ENCODE results near the gene PLXNA2. TPM values are rescaled to one million over a fixed set of nuclear protein-coding genes. Genes with fewer than 3 reads are reported as not detected.

The PLXNA2 gene
- total RNA-seq, 2 donors from 2014 or later, result 7.3 to 8.9 TPM

DNA sequence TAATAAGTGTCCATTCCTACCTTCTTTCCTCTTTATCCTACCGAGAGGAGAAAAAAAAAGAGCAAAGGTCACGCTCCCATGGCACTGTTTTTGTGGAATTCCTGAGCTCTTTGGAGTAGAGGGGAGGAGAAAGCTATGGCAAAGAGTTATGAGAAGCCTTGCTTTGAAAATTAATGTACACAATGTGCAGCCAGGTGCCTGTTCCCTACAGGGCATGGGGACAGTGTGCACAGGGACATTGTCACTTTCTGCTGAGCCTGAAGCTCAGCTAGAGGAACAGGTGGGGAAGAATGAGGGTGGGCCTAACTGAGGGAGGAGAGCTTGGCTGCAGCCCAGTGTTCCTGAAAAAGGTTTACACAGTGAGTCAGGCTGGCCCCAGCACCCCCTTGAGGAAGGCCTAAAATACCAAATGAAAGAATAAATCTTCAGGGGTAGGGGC, 66.1 kb downstream of the PLXNA2 start:
- intact Hi-C loops (cut with DNase I), result no loop called here

GRCh38 chr1:208177656-208178055, 66.5 kb downstream of the PLXNA2 start:
- TF ChIP-seq POLR2AphosphoS5 (IDR thresholded peaks at IDR 0.05) (no peak), POLR2A (IDR thresholded peaks at IDR 0.05) (no peak)
- TF ChIP-seq, protein P1, sequence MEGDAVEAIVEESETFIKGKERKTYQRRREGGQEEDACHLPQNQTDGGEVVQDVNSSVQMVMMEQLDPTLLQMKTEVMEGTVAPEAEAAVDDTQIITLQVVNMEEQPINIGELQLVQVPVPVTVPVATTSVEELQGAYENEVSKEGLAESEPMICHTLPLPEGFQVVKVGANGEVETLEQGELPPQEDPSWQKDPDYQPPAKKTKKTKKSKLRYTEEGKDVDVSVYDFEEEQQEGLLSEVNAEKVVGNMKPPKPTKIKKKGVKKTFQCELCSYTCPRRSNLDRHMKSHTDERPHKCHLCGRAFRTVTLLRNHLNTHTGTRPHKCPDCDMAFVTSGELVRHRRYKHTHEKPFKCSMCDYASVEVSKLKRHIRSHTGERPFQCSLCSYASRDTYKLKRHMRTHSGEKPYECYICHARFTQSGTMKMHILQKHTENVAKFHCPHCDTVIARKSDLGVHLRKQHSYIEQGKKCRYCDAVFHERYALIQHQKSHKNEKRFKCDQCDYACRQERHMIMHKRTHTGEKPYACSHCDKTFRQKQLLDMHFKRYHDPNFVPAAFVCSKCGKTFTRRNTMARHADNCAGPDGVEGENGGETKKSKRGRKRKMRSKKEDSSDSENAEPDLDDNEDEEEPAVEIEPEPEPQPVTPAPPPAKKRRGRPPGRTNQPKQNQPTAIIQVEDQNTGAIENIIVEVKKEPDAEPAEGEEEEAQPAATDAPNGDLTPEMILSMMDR (IDR thresholded peaks at IDR 0.05), result no peak
- intact Hi-C loops (cut with DNase I), result no loop called here
- Histone ChIP-seq H3K27ac (no peak overlapping the region), H3K27me3 (replicated peaks; ENCODE audit: insufficient read depth) (no peaks in the 10 kb centered on the region), H3K4me1 (replicated peaks) (peaks cover 3% of the 10 kb centered on the region), H3K4me3 (no peak overlapping the region), H3K36me3 (no peaks in the 10 kb centered on the region), H3K9me3 (no peaks in the 10 kb centered on the region)
- DNase-seq (ENCODE audit: low spot score), result no peak
- 41% methylated on average over 3 of the region's 3 CpGs for WGBS

More for the DNA sequence above, 66.1 kb downstream of the PLXNA2 start:
- 67% methylated on average over 2 of the region's 2 CpGs for WGBS
- H3K4me1 ChIP-seq (replicated peaks), result peaks cover 3% of the 10 kb centered on the region
- peak; percentile 34 for TF ChIP-seq POLR2AphosphoS5 (IDR thresholded peaks at IDR 0.05)
- TF ChIP-seq, protein P1 (IDR thresholded peaks at IDR 0.05), result no peak
- no peak for TF ChIP-seq POLR2A (IDR thresholded peaks at IDR 0.05)
- DNase-seq (ENCODE audit: low spot score), result peak; percentile 37
- no peaks in the 10 kb centered on the region for H3K27me3 ChIP-seq (replicated peaks; ENCODE audit: insufficient read depth)
- no peaks in the 10 kb centered on the region for H3K9me3 ChIP-seq
- no peak overlapping the region for H3K27ac ChIP-seq
- no peaks in the 10 kb centered on the region for H3K36me3 ChIP-seq
- H3K4me3 ChIP-seq, result no peak overlapping the region

- TF ChIP-seq POLR2A (IDR thresholded peaks at IDR 0.05), result no peak
- TF ChIP-seq POLR2AphosphoS5 (IDR thresholded peaks at IDR 0.05), result no peak
- TF ChIP-seq, protein P1 (IDR thresholded peaks at IDR 0.05), result no peak
These were observed 67.5 kb downstream of the PLXNA2 start for GRCh38 chr1:208176649-208177048.

DNA sequence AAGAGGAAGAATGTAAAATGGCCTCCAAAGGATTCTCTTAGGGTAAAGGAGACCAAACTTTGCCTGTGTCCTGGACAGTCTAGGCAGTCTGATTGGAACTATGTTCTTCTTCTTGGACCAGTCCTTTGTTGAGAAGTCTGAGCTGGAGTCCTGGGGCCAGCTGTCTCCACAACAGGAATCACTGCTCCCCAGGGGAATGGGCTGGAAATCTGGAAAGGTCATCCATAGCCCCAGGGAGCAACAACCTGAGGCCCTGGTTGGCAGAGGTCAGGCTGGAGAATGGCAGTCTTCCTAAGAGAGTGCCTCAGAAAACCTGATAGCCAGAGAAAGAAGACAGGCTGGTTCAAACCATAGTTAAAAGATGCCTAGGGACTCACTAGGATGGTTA, 68.7 kb downstream of the PLXNA2 start:
- TF ChIP-seq POLR2A (IDR thresholded peaks at IDR 0.05) (no peak), POLR2AphosphoS5 (IDR thresholded peaks at IDR 0.05) (no peak)
- TF ChIP-seq, protein P1 (IDR thresholded peaks at IDR 0.05), result no peak
- Histone ChIP-seq H3K27me3 (replicated peaks; ENCODE audit: insufficient read depth) (no peaks in the 10 kb centered on the region), H3K36me3 (no peaks in the 10 kb centered on the region), H3K4me3 (no peak overlapping the region), H3K27ac (no peak overlapping the region), H3K9me3 (no peaks in the 10 kb centered on the region), H3K4me1 (replicated peaks) (peaks cover 3% of the 10 kb centered on the region)
- intact Hi-C loops (cut with DNase I), result no loop called here
- DNase-seq (ENCODE audit: low spot score), result no peak

More at GRCh38 chr1:208176649-208177048, 67.5 kb downstream of the PLXNA2 start:
- H3K27ac ChIP-seq, result no peak overlapping the region
- no peaks in the 10 kb centered on the region for H3K36me3 ChIP-seq
- no peaks in the 10 kb centered on the region for H3K9me3 ChIP-seq
- intact Hi-C loops (cut with DNase I), result no loop called here
- H3K27me3 ChIP-seq (replicated peaks; ENCODE audit: insufficient read depth), result no peaks in the 10 kb centered on the region
- DNase-seq (ENCODE audit: low spot score), result no peak
- H3K4me1 ChIP-seq (replicated peaks), result peaks cover 3% of the 10 kb centered on the region
- H3K4me3 ChIP-seq, result no peak overlapping the region
- WGBS, result 95% methylated on average over 3 of the region's 3 CpGs

DNA sequence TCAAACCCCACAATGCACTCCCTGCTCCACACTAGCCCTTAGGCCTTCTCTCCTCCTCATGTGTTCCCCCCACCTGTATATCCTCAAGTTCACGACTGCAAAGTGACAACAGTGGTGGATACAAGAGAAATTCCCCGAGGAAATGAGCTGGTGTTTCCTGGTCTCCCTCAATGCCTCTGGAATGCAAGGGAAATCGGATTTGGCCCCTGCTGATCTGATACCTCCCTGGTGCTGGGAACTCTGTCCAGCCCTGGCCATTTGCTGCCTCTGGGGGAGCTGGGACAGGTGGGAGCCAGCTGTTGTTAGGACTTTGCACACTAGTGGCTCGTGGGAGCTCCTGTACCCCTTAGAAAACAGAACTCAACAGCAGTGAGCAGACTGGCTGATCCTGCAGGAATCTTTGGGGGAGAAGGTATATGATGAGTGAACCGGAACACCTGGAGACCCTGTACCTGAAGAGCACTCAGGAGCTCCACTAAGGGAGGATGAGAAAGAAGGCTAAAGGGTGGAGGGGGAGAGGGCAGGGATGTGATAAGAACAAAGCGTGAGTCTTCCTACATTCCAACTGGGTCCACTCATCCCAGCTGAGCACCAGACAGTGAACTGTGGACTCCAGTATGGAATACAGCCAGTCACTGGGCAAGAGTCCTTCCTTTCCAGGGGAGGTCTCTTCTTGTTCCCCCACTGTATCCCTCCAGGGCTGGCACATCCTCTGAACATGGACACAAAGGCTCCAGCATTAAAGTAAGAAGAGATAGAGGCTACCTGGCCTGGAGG, 69.3 kb downstream of the PLXNA2 start:
- Histone ChIP-seq H3K27me3 (replicated peaks; ENCODE audit: insufficient read depth) (no peaks in the 10 kb centered on the region), H3K36me3 (no peaks in the 10 kb centered on the region), H3K4me1 (replicated peaks) (peaks cover 3% of the 10 kb centered on the region), H3K27ac (no peak overlapping the region), H3K4me3 (no peak overlapping the region), H3K9me3 (no peaks in the 10 kb centered on the region)
- no peak for DNase-seq (ENCODE audit: low spot score)
- WGBS, result 82% methylated on average over 6 of the region's 6 CpGs
- TF ChIP-seq POLR2AphosphoS5 (IDR thresholded peaks at IDR 0.05) (no peak), POLR2A (IDR thresholded peaks at IDR 0.05) (no peak)
- TF ChIP-seq, protein P1 (IDR thresholded peaks at IDR 0.05), result no peak
- intact Hi-C loops (cut with DNase I), result no loop called here
